IMR-90 (cell line): ENCODE measurements around the gene PTGR2.

ENCODE experiments used
- BHLHE40 ChIP-seq: fragments of 150-350 bp; IDR thresholded peaks from 2 replicates; pipeline ENCODE4 v1.6.1; 2016; ENCODE audit warnings: mild to moderate bottlenecking, low read depth, low read length
- CEBPB ChIP-seq: IDR thresholded peaks from 2 replicates; pipeline ENCODE4 v1.6.1; 2012; ENCODE audit warnings: low read depth, low read length, improper control_type of control experiment
- FOS ChIP-seq: fragments of 150-350 bp; IDR thresholded peaks from 2 replicates; pipeline ENCODE4 v1.6.1; 2016; ENCODE audit warnings: low read depth, low read length
- POLR2A ChIP-seq: IDR thresholded peaks from 2 replicates; pipeline ENCODE4 v1.6.1; 2012; ENCODE audit warnings: mild to moderate bottlenecking, low read depth, low read length
- RAD21 ChIP-seq: IDR thresholded peaks from 2 replicates; pipeline ENCODE4 v1.6.1; 2012; ENCODE audit warnings: low read length, improper control_type of control experiment
- RFX5 ChIP-seq: IDR thresholded peaks from 2 replicates; pipeline ENCODE4 v1.8.0; 2012; ENCODE audit warnings: low read depth, mild to moderate bottlenecking, low read length, moderate library complexity
- USF2 ChIP-seq: fragments of 150-350 bp; IDR thresholded peaks from 2 replicates; pipeline ENCODE4 v1.6.1; 2017; ENCODE audit warnings: mild to moderate bottlenecking, antibody characterized with exemption, low read length, low read depth
- TF ChIP-seq, protein P1 (sequence below): conservative IDR thresholded peaks from 2 replicates; pipeline ENCODE4 v1.5.1; 2012; ENCODE audit warnings: mild to moderate bottlenecking, low read depth, low read length, improper control_type of control experiment

- TF ChIP-seq RAD21: no peak
- TF ChIP-seq, protein P1, sequence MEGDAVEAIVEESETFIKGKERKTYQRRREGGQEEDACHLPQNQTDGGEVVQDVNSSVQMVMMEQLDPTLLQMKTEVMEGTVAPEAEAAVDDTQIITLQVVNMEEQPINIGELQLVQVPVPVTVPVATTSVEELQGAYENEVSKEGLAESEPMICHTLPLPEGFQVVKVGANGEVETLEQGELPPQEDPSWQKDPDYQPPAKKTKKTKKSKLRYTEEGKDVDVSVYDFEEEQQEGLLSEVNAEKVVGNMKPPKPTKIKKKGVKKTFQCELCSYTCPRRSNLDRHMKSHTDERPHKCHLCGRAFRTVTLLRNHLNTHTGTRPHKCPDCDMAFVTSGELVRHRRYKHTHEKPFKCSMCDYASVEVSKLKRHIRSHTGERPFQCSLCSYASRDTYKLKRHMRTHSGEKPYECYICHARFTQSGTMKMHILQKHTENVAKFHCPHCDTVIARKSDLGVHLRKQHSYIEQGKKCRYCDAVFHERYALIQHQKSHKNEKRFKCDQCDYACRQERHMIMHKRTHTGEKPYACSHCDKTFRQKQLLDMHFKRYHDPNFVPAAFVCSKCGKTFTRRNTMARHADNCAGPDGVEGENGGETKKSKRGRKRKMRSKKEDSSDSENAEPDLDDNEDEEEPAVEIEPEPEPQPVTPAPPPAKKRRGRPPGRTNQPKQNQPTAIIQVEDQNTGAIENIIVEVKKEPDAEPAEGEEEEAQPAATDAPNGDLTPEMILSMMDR: no peak
- no peak for TF ChIP-seq RFX5
- no peak for TF ChIP-seq CEBPB
- no peak for TF ChIP-seq FOS
- no peak for TF ChIP-seq BHLHE40
- no peak for TF ChIP-seq USF2
- TF ChIP-seq POLR2A: no peak
Observed at GRCh38 chr14:73818821-73819220, 32.8 kb upstream of the PTGR2 start.
